Fibroblast of lung (primary cell): ENCODE data around the gene GUK1. TPM values are rescaled to one million over a fixed set of nuclear protein-coding genes. Genes with fewer than 3 reads are reported as not detected.

Experiments used
- DNase-seq, 2 donors: peaks; one replicate each; pipeline versions ENCODE4 v3.0.0 to v3.0.0-alpha.2; 2010; ENCODE audit warnings: low read depth in 2 of 2
- H2AFZ ChIP-seq: 2 replicates; pipeline ENCODE4 v1.5.1; 2012; ENCODE audit warnings: low read length, control low read depth, inconsistent platforms
- H3K27ac ChIP-seq: 2 replicates; pipeline ENCODE4 v1.5.1; 2011; ENCODE audit warnings: low read length, control low read depth; ENCODE audit not compliant: insufficient read depth
- H3K27me3 ChIP-seq: 2 replicates; pipeline ENCODE4 v1.5.1; 2011; ENCODE audit warnings: mild to moderate bottlenecking, low read length; ENCODE audit not compliant: control insufficient read depth, insufficient read depth
- H3K36me3 ChIP-seq: 2 replicates; pipeline ENCODE4 v1.5.1; 2011; ENCODE audit warnings: low read length; ENCODE audit not compliant: control insufficient read depth, insufficient read depth
- H3K4me1 ChIP-seq: 2 replicates; pipeline ENCODE4 v1.5.1; 2011; ENCODE audit warnings: low read length; ENCODE audit not compliant: control insufficient read depth, insufficient read depth; ENCODE audit errors: extremely low read depth
- H3K4me2 ChIP-seq: 2 replicates; pipeline ENCODE4 v1.5.1; 2011; ENCODE audit warnings: low read length, control low read depth; ENCODE audit not compliant: insufficient read depth; ENCODE audit errors: extremely low read depth
- H3K4me3 ChIP-seq, 4 experiments: fragments of 200-600 bp in 1 of 4; sonication (generic) in 1 of 4; replicated peaks in 1 of 4; 2 replicates each; pipeline ENCODE4 v1.5.1; 2011 to 2016; ENCODE audit warnings: low read length in 4 of 4, low read depth in 3 of 4, mild to moderate bottlenecking in 3 of 4, control low read depth in 2 of 4, inconsistent platforms in 1 of 4, mixed read lengths in 1 of 4; ENCODE audit not compliant: insufficient read depth in 1 of 4; ENCODE audit errors: control extremely low read depth in 1 of 4
- H3K79me2 ChIP-seq: 2 replicates; pipeline ENCODE4 v1.5.1; 2012; ENCODE audit warnings: mild to moderate bottlenecking, low read length, inconsistent platforms; ENCODE audit not compliant: control insufficient read depth, insufficient read depth
- H3K9ac ChIP-seq: 2 replicates; pipeline ENCODE4 v1.5.1; 2011; ENCODE audit warnings: mild to moderate bottlenecking, low read length, control low read depth; ENCODE audit not compliant: insufficient read depth
- H3K9me3 ChIP-seq: 2 replicates; pipeline ENCODE4 v1.5.1; 2012; ENCODE audit warnings: low read depth, low read length; ENCODE audit not compliant: control insufficient read depth, insufficient read depth
- H4K20me1 ChIP-seq: 2 replicates; pipeline ENCODE4 v1.5.1; 2011; ENCODE audit warnings: low read length; ENCODE audit not compliant: control insufficient read depth, insufficient read depth; ENCODE audit errors: extremely low read depth
- CTCF ChIP-seq, 2 donors: IDR thresholded peaks in 1 of 2; conservative IDR thresholded peaks in 1 of 2; 1 replicate in 1 of 2; 2 replicates in 1 of 2; pipeline ENCODE4 v1.5.1; 2011 to 2012; ENCODE audit warnings: low read length in 2 of 2, control low read depth in 1 of 2, inconsistent platforms in 1 of 2, low read depth in 1 of 2, mild to moderate bottlenecking in 1 of 2
- EZH2 ChIP-seq: IDR thresholded peaks from 2 replicates; pipeline ENCODE4 v1.5.1; 2012; ENCODE audit warnings: low read length, control low read depth, mild to moderate bottlenecking; ENCODE audit errors: missing control alignments
- polyA minus RNA-seq: library from RNA; depleted of rRNA, polyadenylated mRNA; stranded (reverse); fragments of >200 nt; gene quantifications from 2 replicates; pipeline ENCODE4 v1.2.3, GENCODE V29; 2011; ENCODE audit warnings: low replicate concordance
- polyA plus RNA-seq, 2 donors: library from polyadenylated mRNA; depleted of rRNA in 1 of 2; stranded (reverse) in 1 of 2; unstranded in 1 of 2; fragments of >200 nt; gene quantifications; 2 replicates each; pipeline ENCODE4 v1.2.1, GENCODE V29; 2011 to 2012; ENCODE audit warnings: missing spikeins in 1 of 2
- total RNA-seq: library from RNA; depleted of rRNA; stranded (reverse); fragments of >200 nt; gene quantifications from 2 replicates; pipeline ENCODE4 v1.2.1, GENCODE V29; 2014

Gene GUK1, protein sequence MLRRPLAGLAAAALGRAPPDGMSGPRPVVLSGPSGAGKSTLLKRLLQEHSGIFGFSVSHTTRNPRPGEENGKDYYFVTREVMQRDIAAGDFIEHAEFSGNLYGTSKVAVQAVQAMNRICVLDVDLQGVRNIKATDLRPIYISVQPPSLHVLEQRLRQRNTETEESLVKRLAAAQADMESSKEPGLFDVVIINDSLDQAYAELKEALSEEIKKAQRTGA
- 325 and 479 TPM in 2 replicates for total RNA-seq
- polyA plus RNA-seq, result 217 and 286 TPM in 2 replicates
- 265 and 391 TPM in 2 replicates for polyA plus RNA-seq (2012)
- polyA minus RNA-seq, result 101 and 146 TPM in 2 replicates

GRCh38 chr1:228139931-228140723, at the start of gene GUK1:
GUK1 (plus strand) TSS chr1:228140279; CDS start chr1:228140303, 24 bp downstream.
- no peaks in the 10 kb centered on the region for H3K9me3 ChIP-seq
- peak within 1 kb of the TSS; percentile 95 for H3K4me2 ChIP-seq
- peak within 1 kb of the TSS; percentile 87 to 96 (median 92) for H3K4me3 ChIP-seq
- peak within 1 kb of the TSS; percentile 98 for H3K27ac ChIP-seq
- peak within 1 kb of the TSS; percentile 56 for H2AFZ ChIP-seq
- H3K4me1 ChIP-seq, result peaks cover 13% of the 10 kb centered on the region
- H3K36me3 ChIP-seq, result peaks cover 4% of the 10 kb centered on the region
- peak; percentile 99 to 100 for DNase-seq
- H3K9ac ChIP-seq, result peak within 1 kb of the TSS; percentile 98
- TF ChIP-seq CTCF (conservative IDR thresholded peaks at IDR 0.05 in 1 of 2, IDR thresholded peaks at IDR 0.05 in 1 of 2; ENCODE audit: low read depth in 1 of 2, low read length in 2 of 2), result no peak
- no peak for TF ChIP-seq EZH2
- no peaks in the 10 kb centered on the region for H4K20me1 ChIP-seq
- H3K27me3 ChIP-seq, result peaks cover 9% of the 10 kb centered on the region
- peaks cover 49% of the 10 kb centered on the region for H3K79me2 ChIP-seq

DNA sequence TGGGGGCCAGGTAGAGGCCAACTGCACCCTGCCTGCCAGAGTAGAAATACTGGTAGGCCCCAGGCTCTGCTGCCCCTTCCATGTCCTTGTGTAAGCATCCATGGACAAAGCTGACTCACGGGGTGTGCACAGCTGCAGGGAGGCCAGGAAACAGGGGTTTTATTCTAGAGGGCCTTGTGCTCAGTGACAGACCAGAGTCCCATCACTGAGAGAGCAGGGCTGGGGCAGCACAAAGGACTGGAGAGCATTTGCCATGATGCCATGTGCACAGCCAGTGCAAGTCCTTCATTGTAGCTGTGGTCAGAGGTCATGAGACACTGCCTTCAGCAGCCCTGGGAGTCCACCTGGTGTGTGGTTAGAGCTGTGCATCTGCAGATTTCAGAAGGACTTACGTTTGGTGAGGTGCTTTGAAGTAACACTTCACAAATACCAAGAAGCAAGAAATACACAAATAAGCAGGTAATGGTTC, 49.4 kb upstream of the GUK1 start:
- Histone ChIP-seq H3K36me3 (peaks cover 21% of the 10 kb centered on the region), H3K27me3 (no peaks in the 10 kb centered on the region), H3K27ac (no peak overlapping the region), H4K20me1 (peaks cover 26% of the 10 kb centered on the region), H3K9ac (no peak overlapping the region), H3K4me3 (no peak overlapping the region), H3K9me3 (no peaks in the 10 kb centered on the region), H3K79me2 (peaks cover 100% of the 10 kb centered on the region), H3K4me1 (peaks cover 24% of the 10 kb centered on the region), H2AFZ (no peak overlapping the region), H3K4me2 (no peak overlapping the region)
- DNase-seq, result peak; percentile 17 to 30
- TF ChIP-seq CTCF (conservative IDR thresholded peaks at IDR 0.05 in 1 of 2, IDR thresholded peaks at IDR 0.05 in 1 of 2; ENCODE audit: low read depth in 1 of 2, low read length in 2 of 2), result no peak
- TF ChIP-seq EZH2, result no peak

- no peak overlapping the region for H3K4me2 ChIP-seq
Measured at GRCh38 chr1:228091084-228091483, 49.0 kb upstream of the GUK1 start.

More at GRCh38 chr1:228091084-228091483, 49.0 kb upstream of the GUK1 start:
- DNase-seq, result no peak
- H3K36me3 ChIP-seq, result peaks cover 21% of the 10 kb centered on the region
- H3K9ac ChIP-seq, result no peak overlapping the region
- H4K20me1 ChIP-seq, result peaks cover 29% of the 10 kb centered on the region
- H3K4me1 ChIP-seq, result peaks cover 24% of the 10 kb centered on the region
- no peak overlapping the region for H3K27ac ChIP-seq
- TF ChIP-seq CTCF (conservative IDR thresholded peaks at IDR 0.05 in 1 of 2, IDR thresholded peaks at IDR 0.05 in 1 of 2; ENCODE audit: low read depth in 1 of 2, low read length in 2 of 2), result no peak
- no peak for TF ChIP-seq EZH2
- H3K79me2 ChIP-seq, result peaks cover 100% of the 10 kb centered on the region
- H3K9me3 ChIP-seq, result no peaks in the 10 kb centered on the region
- H2AFZ ChIP-seq, result no peak overlapping the region
- H3K27me3 ChIP-seq, result no peaks in the 10 kb centered on the region
- H3K4me3 ChIP-seq, result no peak overlapping the region
